Astrocyte (in vitro differentiated cells and primary cell): ENCODE results near the gene EBF4.

Source experiments
- EZH2 ChIP-seq: IDR thresholded peaks from 2 replicates; pipeline ENCODE4 v1.6.1; 2012; ENCODE audit warnings: mild to moderate bottlenecking, low read length, inconsistent platforms; ENCODE audit not compliant: insufficient read depth
- TF ChIP-seq, protein P1 (sequence below): IDR thresholded peaks from 2 replicates; pipeline ENCODE4 v1.5.1; 2011; ENCODE audit warnings: low read depth, mild to moderate bottlenecking, inconsistent platforms, low read length, moderate library complexity; ENCODE audit not compliant: insufficient read depth

DNA sequence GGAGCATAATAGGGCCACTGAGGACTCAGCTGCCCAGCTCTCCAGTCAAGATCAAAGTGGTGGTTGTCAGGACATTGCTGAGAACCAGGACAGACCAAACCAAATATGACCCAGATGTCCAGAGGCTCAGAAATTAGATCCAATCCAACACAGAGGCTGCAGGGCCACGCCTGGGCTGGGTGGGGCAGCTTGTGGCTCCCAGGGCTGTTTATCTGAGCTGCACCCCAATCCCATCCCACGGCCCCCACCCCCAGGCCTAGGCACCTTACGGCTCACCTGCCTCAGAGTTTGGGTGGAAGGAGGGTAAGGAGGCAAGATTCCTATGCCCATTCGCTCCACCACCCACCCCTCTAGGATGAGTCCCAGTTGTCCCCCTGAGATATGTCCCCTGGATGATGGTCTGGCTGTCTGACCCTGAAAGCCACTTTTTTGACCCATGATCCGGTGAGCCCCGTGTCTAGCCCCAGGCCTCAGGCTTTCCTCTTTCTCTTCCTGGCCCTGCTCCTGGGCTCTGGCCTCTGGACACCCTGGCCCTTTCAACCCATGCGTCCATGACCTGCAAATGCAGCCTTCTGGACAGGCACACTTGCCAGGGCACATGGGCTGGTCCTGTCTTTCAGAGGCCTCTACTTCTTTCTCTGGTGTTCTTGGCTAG, 67.8 kb downstream of the EBF4 start:
- TF ChIP-seq EZH2, result no peak
- TF ChIP-seq, protein P1, sequence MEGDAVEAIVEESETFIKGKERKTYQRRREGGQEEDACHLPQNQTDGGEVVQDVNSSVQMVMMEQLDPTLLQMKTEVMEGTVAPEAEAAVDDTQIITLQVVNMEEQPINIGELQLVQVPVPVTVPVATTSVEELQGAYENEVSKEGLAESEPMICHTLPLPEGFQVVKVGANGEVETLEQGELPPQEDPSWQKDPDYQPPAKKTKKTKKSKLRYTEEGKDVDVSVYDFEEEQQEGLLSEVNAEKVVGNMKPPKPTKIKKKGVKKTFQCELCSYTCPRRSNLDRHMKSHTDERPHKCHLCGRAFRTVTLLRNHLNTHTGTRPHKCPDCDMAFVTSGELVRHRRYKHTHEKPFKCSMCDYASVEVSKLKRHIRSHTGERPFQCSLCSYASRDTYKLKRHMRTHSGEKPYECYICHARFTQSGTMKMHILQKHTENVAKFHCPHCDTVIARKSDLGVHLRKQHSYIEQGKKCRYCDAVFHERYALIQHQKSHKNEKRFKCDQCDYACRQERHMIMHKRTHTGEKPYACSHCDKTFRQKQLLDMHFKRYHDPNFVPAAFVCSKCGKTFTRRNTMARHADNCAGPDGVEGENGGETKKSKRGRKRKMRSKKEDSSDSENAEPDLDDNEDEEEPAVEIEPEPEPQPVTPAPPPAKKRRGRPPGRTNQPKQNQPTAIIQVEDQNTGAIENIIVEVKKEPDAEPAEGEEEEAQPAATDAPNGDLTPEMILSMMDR, result no peak
